Smooth muscle cell of the brain vasculature (primary cell): ENCODE measurements around the gene KCNK1.

Source experiments
- DNase-seq: peaks from one replicate; pipeline ENCODE4 v3.0.0-alpha.2; 2012; ENCODE audit warnings: low read depth, low spot score

KCNK1 gene

GRCh38 chr1:233613252-233614172, at the start of gene KCNK1:
TSS of gene KCNK1 (plus strand) at chr1:233614106. CDS start at chr1:233614172, 66 bp downstream.
- DNase-seq, result no peak

DNA sequence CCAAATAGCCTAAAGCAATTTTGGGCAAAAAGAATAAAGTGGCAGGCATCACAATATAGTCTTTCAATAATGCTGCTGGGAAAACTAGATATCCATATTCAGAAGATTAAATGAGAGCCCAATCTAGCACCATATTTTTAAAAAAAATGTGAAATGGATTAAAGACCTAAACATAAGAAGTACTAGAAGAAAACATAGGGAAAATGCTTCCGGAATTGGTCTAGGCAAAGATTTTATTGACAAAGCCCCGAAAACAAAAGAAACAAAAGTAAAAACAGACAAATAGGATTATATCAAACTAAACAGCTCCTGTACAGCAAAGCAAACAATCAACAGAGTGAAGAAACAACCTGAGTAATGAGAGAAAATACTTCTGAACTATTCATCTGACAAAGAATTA, 48.6 kb upstream of the KCNK1 start:
- no peak for DNase-seq

- DNase-seq, result no peak
These were observed 47.0 kb upstream of the KCNK1 start for GRCh38 chr1:233566886-233567285.

GRCh38 chr1:233569636-233570035, 44.3 kb upstream of the KCNK1 start:
- no peak for DNase-seq

DNA sequence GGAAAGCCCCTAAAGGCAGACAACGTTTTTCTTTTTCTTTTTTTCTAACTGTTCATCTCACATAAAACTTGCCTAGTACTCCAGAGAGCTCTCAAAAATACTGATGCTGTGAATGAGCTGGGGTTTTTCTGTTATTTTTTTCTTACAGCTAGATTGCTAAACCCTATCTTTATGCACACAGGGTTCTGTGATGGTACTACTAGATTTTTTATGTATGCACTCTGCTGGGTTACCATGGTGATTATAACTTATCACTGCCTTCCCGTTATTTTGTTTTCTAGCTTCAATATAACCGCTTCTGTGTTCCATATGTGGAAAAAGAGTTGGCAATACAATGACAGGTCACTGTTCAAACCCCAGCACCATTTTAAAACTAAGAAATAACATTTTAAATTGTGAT, 43.7 kb upstream of the KCNK1 start:
- no peak for DNase-seq

DNA sequence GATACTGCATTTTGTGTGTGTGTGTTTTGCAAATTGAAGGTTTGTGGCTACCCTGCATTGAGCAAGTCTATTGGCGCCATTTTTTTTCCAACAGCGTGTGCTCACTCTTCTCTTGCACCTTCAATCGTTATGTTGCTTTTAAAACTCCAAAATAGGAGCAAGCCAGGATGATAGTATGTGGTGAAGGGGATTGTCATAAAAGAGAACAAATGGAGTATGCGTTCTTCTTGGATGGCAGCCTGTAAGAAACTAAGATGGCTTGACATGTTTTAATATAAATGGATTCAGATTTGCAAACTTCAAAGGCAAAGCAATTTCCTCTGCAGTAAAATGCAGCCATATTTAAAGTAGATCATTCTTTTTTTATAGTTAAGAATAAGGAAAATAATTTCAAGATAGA, 43.2 kb upstream of the KCNK1 start:
- no peak for DNase-seq

DNA sequence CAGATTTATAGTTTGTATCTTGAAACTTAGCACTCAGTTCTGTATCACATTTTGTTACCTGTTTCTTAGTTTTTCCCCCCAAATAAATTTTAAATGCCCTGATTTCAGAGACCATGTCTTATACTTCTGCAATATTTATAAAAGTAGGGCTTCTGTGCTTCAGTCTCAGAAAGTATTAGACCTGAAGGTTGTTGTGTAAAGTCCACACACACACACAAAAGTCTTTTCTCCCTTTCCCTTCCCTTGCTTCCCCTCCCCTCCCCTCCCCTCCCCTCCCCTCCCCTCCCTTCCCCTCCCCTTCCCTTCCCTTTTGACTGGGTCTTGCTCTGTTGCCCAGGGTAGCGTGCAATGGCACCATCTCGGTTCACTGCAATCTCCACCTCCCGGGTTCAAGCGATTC, 41.0 kb upstream of the KCNK1 start:
- DNase-seq, result no peak

DNA sequence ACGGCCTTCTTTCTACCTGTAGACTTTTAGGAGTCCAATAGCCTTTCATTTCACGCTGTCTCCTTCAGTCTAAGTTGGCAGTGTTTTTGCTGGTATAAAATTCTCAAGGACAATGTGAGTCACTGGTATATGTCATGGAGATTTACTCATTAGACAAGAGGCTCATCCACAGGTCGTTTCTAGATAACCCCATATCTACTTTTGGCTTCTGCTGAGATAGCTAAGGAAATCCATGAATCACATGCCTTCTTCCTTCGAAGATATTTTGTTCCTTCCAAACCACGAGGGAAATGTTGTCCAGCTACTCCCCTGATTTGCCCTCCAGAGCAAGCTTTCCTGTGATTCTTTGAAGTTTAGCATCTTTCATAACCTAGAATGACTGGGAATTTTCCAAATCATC, 38.5 kb upstream of the KCNK1 start:
- no peak for DNase-seq

- no peak for DNase-seq
These were observed 31.5 kb upstream of the KCNK1 start for GRCh38 chr1:233582439-233582838.

DNA sequence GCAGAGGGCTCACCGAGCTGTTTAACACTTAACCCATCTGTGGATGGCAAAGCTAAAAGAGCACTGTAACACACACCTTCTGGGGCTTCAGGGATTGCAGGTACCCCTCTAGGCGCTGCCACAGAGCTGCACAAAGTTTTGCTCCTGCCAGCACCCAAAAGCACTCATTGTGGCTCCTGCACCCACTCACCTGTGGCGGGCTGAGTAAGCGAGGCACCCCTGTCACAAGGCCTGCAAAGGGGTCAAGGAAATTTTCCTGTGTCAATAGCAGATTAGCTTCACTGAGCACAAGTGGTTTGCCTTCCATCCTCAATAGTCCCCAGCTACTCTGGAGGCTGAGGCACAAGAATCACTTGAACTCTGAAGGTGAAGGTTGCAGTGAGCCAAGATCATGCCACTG, 29.5 kb upstream of the KCNK1 start:
- no peak for DNase-seq

GRCh38 chr1:233584931-233585330, 29.0 kb upstream of the KCNK1 start:
- no peak for DNase-seq

GRCh38 chr1:233586301-233586700, 27.6 kb upstream of the KCNK1 start:
- no peak for DNase-seq

GRCh38 chr1:233587196-233587595, 26.7 kb upstream of the KCNK1 start:
- DNase-seq, result no peak

DNA sequence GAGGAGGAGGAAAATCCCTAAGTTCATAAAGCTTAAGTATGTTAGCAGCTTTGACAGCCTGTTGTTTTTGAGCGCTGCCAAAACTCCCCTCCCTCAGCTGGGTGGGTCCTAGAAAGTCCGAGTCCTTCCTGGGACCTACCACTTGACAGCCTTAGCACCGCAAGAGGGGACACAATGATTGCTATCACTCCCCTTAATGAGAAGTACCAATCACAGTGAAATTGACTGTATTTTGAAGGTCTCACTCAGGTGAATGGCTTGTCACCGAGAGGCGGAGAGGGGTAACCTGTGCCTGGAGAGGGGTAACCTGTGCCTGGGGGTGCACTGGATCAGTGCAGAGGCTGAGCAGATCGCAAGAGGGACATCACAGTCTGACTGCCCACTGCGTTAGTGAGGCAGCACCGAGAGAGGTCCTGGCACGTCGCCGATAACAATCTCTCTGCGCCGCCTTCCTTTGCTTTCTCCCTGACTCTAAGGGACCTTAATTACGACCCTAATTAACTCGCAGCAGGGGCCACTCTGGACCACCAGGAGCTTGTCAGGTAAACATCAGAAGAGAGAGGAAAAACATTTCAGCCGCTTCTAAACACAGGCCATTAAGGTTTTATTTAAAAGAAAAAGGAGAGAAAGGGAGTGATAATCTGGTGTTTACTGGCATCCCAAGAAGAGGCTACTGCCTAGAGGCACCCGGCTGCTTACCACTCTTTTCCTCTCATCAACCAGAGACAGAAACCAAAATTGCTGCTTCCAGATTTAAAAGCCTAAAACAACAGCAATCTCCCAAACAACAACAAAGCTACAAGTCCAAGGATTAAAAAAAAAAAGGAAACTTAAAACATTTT, 25.7 kb upstream of the KCNK1 start:
- DNase-seq, result no peak

DNA sequence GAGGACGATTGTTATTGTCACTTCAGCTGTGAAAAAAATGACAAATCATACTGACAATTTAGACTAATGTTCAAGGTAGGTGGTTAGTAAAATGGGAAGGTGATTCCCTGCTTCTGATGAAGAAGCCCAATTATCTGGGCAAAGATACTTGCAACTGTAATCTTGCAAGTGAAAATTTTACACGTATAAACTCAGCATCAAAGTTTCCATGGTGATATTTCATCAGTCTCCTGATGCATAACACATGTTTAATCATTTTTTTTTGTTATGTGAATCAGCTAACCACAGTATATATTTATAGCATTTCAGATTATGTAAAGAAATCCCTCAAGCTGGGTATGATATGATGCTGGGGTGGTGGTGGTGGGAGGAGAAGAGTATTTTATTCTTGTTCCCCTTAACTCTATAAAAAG, 16.4 kb upstream of the KCNK1 start:
- no peak for DNase-seq

- DNase-seq, result no peak
These were observed 14.9 kb upstream of the KCNK1 start for GRCh38 chr1:233598891-233599541.

DNA sequence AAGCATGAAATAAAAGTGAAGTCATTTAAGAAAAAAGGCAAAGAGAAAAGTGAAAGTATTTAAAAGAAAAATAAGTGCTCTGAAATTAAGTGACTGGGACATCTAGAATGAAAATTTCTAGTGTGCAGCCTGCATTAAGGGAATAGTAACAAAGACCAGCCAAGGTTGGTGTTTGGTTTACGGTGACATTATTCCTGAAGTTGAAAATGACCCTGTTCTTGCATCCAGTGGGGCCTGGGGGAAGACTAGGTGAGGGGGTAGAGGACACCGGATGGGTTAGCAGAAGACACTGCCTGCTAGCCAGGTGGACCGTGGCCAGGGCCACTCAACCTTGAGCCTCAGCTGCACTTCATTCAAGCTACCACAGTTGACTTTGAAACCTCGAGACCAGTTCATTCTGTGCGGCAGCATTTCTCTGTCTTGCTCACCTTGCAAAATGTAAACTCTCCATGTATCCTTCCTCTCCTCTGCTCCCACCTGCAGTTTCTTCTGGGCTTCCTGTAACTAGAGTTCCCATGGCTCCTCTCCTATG, 14.3 kb upstream of the KCNK1 start:
- no peak for DNase-seq

GRCh38 chr1:233600488-233600887, 13.4 kb upstream of the KCNK1 start:
- DNase-seq, result no peak

DNA sequence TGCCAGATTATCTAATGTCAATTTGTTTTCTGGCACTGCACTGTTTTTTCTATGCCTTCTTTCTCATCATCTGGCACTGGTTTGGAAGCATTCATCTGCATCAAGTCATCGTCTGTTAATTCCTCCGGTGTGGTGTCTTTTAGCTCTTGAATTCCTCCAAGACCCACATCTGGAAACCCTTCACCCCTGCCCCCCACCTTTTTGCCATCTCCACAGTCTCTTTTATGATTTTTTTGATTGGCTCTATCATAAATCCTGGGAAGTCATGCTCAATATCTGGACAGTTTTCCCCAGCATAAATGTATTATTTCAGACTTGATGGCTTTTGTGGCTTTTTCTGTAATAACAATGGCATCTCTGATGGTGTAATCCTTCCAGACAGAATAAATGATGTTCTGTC, 10.4 kb upstream of the KCNK1 start:
- no peak for DNase-seq

GRCh38 chr1:233605205-233605604, 8.7 kb upstream of the KCNK1 start:
- no peak for DNase-seq

DNA sequence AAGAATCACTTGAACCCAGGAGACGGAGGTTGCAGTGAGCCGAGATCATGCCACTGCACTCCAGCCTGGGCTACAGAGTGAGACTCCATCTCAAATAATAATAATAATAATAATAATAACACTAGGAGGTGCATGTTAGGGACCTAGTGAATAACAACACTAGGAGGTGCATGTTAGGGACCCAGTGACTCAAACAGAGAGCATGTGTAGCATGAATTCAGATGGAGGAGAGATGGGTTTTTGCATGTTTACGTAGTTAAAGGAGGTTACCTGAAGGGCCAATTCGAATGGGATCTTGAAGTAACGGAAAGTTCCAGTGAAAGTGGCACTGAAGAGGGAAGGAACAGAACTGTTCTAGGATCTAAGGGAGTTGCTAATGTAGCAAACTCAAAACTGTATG, 7.1 kb upstream of the KCNK1 start:
- no peak for DNase-seq
